Measurements from ENCODE around the gene CALR.
"Not testable (repeated sequence)": the region's sequence is repeated elsewhere in the genome, so short reads cannot be mapped to it uniquely, and the experiment has no call there.

CALR gene

GRCh38 chr19:12899891-12900518 is 38.4 kb upstream of the CALR start:
- DNase-seq (ENCODE audit: low read depth): peak; percentile 87
- TF ChIP-seq, protein P1, sequence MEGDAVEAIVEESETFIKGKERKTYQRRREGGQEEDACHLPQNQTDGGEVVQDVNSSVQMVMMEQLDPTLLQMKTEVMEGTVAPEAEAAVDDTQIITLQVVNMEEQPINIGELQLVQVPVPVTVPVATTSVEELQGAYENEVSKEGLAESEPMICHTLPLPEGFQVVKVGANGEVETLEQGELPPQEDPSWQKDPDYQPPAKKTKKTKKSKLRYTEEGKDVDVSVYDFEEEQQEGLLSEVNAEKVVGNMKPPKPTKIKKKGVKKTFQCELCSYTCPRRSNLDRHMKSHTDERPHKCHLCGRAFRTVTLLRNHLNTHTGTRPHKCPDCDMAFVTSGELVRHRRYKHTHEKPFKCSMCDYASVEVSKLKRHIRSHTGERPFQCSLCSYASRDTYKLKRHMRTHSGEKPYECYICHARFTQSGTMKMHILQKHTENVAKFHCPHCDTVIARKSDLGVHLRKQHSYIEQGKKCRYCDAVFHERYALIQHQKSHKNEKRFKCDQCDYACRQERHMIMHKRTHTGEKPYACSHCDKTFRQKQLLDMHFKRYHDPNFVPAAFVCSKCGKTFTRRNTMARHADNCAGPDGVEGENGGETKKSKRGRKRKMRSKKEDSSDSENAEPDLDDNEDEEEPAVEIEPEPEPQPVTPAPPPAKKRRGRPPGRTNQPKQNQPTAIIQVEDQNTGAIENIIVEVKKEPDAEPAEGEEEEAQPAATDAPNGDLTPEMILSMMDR (IDR thresholded peaks at IDR 0.05; ENCODE audit: insufficient read depth, low read depth, low read length, missing control alignments): no peak
- H3K4me3 ChIP-seq (ENCODE audit: low read depth, low read length): no peak overlapping the region

DNA sequence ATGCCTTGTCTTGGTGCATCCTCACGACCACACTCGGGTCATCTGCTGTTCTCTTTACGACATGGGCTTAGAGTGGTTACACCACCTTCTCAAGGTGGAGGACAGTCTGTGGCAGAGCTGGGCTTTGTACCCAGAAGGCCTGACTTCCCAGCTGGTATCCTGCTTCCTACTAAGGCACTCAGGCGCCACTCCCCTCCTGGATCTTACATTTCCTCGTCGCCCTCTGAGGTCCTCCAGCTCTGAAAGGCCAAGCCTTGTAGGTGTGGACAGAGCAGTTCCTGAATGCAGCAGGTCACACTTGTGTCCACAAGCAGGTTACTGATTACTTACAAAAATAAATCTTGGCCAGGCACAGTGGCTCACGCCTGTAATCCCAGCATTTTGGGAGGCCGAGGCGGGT is 31.2 kb upstream of the CALR start:
- no peak overlapping the region for H3K4me3 ChIP-seq (ENCODE audit: low read depth, low read length)
- TF ChIP-seq, protein P1 (IDR thresholded peaks at IDR 0.05; ENCODE audit: insufficient read depth, low read depth, low read length, missing control alignments): no peak
- no peak for DNase-seq (ENCODE audit: low read depth)

GRCh38 chr19:12912571-12912970 is 25.8 kb upstream of the CALR start:
- no peak for DNase-seq (ENCODE audit: low read depth)
- TF ChIP-seq, protein P1 (IDR thresholded peaks at IDR 0.05; ENCODE audit: insufficient read depth, low read depth, low read length, missing control alignments): no peak
- no peak overlapping the region for H3K4me3 ChIP-seq (ENCODE audit: low read depth, low read length)

DNA sequence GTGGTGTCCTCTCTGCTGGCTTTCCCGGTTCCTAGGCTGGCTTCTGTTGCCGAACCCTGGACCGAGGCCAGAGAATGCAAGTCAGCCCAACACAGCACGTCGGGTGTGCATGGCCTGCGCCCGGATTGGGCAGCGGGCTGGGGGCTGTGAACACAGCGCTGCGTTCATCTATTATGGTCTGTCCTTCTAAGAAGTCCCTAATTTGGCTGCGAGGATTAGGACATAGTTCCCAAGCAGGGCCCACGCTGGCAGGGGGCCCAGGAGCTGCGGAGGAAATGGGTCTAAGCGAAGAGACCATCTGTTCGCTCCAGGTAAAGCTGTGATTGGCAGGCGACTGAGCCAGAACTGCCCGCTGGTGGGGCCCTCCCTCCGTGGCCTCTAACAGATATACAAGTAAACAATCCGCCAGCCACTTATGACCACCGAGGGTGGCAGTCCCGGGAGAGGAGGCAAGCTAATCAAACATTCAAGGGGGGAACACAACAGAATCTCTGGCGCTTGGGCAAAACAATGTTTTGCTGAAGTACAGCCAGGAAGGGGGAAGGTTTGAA is 25.3 kb upstream of the CALR start:
- TF ChIP-seq, protein P1 (IDR thresholded peaks at IDR 0.05; ENCODE audit: insufficient read depth, low read depth, low read length, missing control alignments): no peak
- no peak overlapping the region for H3K4me3 ChIP-seq (ENCODE audit: low read depth, low read length)
- no peak for DNase-seq (ENCODE audit: low read depth)

DNA sequence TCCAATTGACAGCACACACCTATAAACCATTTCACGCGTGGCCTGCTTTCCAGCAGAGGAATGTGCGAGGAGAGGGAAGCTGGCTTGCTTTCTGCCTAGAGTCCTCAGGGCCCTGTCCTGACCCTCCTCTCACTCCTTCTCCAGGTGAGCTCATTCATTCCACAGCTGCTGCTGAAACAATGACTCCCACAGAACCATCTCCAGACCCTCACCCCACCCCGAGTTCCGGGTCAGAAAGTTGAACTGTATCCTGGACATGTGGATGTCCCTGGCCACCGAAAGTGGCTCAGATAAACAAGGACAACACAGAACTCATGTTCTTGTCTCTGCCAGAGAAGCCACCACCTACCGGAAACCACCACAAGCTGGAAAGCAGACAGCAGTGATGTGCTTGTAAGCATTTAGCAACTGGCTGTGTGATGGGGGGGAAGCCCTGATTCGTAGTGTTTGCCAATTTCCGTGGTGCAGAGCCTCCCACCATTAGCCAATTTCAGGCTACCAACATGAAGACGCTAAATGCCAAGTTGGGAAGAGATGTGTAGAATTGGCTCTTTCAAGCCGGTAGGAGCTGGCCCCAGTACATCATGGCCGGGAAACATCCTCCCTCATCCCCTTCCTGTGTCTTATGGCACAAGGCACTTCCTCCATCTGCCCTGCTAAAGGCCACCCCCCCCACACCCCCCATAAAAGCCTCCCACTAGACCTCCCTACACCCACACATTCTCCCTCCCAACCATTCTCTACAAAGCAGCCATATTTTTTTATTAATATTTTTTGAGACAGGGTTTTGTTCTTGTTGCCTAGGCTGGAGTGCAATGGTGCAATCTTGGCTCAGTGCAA is 24.3 kb upstream of the CALR start:
- TF ChIP-seq, protein P1 (IDR thresholded peaks at IDR 0.05; ENCODE audit: insufficient read depth, low read depth, low read length, missing control alignments): no peak
- DNase-seq (ENCODE audit: low read depth): no peak
- H3K4me3 ChIP-seq (ENCODE audit: low read depth, low read length): no peak overlapping the region

GRCh38 chr19:12915860-12916259 is 22.5 kb upstream of the CALR start:
- not testable (repeated sequence) for DNase-seq (ENCODE audit: low read depth); H3K4me3 ChIP-seq (ENCODE audit: low read depth, low read length)

- H3K4me3 ChIP-seq (ENCODE audit: low read depth, low read length): no peak overlapping the region
- no peak for DNase-seq (ENCODE audit: low read depth)
- TF ChIP-seq, protein P1 (IDR thresholded peaks at IDR 0.05; ENCODE audit: insufficient read depth, low read depth, low read length, missing control alignments): no peak
Observed at GRCh38 chr19:12918253-12918652, 20.2 kb upstream of the CALR start.

Data from GM12865 (cell line).